HG03139 (cell line): Measurements from ENCODE around the gene MAPK6.
"Not testable (repeated sequence)": the region's sequence is repeated elsewhere in the genome, so short reads cannot be mapped to it uniquely, and the experiment has no call there.

Experiments
- ATAC-seq: cut with Tn5 transposase; IDR thresholded peaks from one replicate; pipeline ENCODE4 v1.9.1; 2021; ENCODE audit not compliant: unreplicated experiment

MAPK6 gene

DNA sequence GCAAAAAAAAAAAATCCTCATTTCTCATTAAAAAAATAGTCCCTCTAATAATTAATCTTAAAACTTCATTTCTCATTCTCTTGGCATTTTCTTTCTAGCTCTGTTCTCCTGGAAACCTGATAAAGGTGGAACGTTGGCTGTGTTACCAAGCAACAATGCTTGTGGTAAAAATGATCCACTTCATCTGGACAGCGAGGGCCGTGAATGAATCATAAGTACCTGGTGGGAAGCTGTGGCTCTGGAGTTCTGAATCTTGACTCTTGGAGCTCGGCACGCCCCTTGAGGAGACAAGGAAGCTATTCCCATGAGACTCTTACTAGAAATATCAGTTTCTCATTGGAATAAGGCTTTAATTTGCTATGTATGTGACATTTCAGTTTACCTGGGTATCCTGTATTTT, 61.0 kb downstream of the MAPK6 start:
- ATAC-seq = no peak

DNA sequence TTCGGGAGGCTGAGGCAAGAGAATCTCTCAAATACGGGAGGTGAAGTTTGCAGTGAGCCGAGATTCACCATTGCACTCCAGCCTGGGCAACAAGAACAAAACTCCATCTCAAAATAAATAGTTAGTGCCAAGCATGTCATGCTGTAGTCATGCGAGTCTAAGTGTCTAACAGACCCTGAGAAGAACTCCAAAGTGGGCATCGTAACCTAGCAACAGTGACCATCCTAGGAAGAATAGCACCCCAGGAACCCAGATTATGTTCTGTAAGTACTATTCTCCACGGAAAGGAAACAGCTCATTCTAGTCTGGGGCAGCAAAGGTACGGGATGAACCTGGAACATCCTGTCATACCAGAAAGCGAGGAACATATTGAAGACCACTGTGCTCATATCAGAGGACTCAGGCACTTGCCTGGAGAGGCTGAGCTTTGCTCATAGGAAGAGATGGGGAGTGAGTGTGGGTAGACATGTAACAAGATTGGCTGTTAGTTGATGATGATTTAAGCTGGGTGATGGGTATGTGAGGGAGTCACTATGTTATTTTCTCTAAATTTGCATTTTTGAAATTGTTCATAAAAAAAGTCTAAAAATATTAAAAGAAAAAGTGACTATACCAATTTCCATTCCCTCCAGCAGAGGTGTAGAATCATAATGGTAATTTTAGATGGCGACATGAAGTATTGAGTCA, 61.8 kb downstream of the MAPK6 start:
- no peak for ATAC-seq

DNA sequence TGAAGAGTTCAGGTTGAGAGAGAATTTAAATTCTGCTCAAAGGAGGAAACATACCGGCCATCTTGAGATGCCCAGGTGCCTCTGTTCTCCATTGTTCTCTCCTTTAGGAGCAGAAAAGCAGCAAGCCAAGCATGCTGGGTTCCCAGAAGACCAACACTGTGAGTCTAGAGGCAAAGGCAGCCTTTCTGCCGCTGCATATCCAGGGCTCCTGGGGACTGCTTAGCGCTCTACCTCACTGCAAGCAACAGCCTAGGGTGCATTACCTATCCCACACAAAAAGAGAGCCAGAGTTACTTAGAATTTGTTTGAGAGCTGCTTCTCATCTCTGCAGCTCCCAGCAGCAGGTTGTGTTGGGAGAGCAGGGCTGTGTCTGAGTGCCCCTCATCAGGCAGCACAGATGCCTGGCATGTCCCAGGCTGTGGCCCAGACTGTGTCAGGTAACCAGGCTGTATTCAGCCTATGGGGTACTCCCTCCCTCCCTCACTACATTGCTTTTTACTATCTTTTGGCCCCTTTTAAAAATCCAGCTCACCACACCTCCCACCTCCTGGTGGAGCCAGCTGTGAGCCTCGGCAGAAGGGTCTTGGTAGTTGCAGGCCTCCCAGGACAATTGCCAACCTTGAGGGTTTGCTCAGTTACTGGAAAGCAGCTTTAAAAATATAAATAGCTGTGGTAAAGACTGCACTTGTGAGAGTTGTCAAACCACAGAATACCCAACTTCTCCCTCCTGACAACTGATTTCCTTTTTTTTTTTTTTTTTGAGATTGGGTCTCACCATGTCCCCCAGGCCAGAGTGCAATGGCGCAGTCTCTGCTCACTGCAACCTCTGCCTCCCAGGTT, 63.4 kb downstream of the MAPK6 start:
- ATAC-seq = peak; percentile 61

DNA sequence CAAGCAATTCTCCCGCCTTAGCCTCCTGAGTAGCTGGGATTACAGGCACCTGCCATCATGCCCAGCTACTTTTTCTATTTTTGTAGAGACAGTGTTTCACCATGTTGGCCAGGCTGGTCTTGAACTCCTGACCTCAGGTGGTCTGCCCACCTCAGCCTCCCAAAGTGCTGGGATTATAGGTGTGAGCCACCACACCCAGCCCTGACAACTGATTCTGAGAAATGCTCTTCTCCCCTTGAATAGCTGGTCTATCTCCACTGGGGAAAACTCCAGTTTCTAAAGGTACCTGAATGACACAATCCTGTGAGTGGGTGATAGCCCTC, 64.0 kb downstream of the MAPK6 start:
- not testable (repeated sequence) for ATAC-seq

DNA sequence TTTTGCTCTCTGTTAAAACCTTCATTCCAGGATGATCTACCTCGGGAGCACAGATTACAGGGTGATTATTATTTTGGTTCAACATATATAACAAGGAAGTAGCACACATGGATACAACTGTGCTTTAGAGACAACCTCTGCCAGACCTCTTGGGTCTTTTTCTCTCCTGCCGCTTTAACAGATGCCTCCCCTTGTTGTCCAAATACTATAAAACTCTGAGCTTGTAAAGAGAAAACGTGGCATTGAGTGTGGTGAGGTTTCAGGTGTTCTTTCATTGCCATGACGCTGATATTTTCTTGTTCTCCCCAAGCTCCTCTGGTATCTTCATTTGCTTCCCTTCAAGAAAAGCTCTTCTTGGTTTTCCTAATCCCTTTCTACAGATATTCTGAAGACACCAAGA, 64.6 kb downstream of the MAPK6 start:
- ATAC-seq = no peak

DNA sequence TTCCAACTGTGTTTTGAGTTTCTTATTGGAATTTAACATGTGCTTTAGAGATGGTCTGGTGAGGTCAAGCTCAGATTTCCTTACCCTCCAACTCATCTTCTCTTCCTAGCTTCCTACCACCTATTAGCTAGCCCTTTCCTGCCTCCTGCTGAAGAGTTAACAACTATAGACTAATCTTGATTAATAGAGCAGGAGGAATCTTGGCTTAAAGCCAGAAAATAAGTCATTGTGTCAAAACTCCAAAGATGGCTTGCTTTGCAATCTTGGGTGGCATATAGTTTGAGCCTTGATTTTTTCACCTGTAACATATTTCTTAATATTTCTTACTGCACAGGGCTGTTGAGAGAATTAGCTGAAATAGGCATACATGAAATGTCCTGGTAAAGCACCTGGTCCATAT, 66.3 kb downstream of the MAPK6 start:
- no peak for ATAC-seq

DNA sequence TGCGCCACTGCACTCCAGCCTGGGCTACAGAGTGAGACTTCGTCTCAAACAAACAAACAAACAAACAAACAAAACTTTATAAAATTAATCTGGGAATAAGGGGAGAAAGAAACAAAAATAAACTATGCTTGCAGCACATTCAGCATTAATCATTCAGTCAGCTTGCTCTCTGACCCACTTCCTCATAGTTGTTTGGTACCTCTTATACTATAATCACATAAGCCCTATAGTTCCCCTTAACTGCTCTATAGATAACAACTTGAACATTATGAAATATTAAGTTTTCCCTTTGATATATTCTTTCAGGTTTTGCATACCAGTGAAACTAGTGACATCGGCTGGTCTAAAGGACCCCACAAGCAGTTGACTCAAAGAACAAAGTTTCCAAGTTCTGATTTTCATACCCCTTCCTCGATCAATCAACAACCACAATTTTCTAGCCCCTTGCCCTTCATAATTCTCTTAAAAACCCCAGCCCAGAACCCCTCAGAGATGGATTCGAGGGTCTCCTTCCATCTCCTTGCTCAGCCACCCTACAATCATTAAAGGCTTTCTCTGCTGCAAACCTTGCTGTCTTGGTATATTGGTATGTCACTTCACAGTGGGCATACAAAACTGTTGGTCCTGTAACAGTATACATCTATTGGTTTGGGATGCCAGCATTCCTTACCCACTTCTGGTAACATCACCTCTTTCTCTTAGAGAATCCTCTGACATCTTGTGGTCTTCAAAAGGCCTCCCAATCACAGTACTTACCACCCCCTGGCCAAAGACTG, 67.2 kb downstream of the MAPK6 start:
- ATAC-seq = no peak

DNA sequence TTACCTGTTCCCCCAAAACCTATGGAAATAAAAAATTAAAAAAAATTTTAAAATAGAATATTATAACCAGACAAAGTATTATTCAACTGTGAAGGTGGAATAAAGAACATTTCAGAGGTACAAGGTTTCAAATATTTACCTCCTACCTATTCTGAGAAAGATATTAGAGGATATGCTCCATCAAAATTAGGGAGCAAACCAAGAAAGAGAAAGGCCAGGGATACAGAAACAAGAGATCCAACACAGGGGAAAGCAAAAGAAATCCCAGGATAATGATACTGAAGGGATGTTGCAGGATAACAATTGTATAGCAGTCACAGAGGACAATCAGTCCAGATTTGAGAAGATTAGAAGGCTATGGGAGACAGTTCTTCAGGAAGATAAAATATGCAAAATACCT, 71.2 kb downstream of the MAPK6 start:
- no peak for ATAC-seq

DNA sequence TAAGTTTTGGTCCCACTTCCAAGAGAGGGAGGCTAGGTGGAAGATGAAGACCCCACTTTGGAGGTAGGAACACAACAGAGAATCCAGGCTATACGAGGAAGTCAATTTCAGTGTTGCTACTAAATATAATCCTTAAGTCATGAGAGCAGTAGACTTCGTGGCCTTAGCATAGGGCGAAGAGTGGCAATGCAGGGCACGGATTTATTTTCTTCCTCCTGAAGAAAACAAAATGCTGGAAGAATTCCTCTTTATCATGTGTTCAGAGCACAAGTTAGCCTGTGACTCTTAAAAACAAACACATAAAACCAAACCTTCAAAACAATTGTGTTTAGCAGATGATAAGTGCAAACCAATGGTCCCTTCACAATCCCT, 74.1 kb downstream of the MAPK6 start:
- no peak for ATAC-seq

DNA sequence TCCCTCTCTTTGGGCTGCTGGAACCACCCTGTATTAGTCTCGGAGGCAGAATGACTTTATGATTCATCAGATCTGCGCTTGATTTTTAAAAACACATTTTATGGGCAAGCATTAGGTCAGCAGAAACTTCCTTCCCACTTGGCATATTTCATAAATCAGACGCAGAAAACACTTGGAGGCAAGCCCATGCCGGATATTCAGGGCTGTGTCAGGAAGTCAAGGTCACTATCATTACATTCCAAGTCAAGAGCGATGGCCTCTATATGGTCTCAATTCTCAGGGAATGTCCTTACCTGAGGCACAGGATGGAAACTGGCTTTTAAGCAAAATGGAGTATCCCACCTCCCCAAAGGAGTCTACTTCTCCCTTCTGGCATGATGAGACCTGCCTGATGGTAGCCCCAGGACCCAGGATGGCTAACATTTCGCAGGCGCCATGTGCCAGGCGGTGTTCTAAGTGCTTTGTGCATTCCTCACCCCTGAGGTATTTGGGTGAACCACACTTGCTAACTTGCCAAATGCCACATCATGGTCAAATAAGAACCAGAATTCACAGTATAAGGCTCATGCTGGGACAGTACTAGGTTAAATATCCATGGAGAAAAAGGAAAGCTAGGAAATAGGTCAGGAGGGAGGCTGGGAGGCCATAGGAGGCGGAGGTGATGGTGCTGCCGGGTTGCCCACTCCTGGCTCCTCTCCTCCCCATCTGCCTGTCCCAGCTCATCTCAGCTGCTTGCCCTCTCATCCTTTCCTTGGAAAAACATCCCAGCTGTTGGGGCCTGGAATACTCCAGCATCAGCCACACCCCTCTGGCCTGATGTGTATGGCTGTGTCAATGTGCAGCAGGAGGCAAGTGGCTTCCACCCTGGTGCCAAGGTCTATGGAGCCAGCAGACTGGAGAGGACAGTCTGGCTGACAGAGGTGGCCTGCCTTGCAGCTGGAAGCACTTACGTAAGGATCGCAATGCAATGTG, 74.8 kb downstream of the MAPK6 start:
- no peak for ATAC-seq

DNA sequence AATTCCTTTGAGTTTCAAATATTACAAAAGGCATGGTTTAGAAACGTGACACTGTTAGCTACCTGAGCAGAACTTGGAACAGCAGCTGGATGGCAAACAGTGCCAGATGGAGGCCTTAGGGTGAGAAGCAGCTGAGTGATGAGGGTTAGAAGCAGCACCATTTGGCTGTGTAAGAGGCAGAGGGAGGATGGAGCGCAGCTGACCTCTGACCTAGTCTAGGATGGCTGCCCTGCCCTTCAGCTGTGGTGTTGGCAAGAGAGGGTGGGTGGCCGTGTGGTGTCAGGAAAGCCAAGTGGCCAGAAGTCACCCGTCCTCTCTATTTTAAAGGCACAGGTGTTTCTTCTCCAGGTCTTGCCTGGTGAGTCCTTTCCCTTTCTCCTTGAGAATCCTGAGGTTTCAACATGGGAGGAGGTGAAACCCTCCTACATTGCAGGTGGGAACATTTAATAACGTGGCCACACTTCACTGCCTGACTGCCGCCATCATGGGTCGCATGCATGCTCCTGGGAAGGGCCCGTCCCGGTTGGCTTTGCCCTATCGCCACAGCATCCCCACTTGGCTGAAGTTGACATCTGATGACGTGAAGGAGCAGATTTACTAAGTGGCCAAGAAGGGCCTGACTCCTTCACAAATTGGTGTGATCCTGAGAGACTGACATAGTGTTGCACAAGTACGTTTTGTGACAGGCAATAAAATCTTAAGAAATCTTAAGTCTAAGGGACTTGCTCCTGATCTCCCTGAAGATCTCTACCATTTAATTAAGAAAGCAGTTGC, 76.0 kb downstream of the MAPK6 start:
- no peak for ATAC-seq

DNA sequence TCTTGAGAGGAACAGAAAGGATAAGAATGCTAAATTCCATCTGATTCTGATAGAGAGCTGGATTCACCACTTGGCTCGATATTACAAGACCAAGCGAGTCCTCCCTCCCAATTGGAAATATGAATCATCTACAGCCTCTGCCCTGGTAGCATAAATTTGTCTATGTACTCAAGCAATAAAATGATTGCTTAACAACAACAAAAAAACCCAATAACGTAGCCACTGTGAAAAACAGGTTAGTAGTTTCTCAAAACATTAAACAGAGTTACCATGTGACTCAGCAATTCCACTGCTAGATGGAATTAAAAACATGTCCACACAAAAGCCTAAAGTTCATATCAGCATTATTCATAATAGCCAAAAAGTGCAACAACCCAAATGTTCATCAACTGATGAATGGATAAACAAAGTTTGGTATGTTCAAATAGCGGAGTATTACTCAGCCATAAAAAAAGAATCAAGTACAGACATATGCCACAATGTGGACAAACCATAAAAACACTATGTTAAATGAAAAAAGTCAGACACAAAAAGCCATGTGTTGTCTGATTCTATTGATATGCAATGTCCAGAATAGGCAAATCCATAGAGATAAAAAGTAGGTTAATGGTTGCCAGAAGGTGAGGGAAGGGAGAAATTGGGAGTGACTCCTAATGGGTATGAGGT, 76.7 kb downstream of the MAPK6 start:
- ATAC-seq = no peak

DNA sequence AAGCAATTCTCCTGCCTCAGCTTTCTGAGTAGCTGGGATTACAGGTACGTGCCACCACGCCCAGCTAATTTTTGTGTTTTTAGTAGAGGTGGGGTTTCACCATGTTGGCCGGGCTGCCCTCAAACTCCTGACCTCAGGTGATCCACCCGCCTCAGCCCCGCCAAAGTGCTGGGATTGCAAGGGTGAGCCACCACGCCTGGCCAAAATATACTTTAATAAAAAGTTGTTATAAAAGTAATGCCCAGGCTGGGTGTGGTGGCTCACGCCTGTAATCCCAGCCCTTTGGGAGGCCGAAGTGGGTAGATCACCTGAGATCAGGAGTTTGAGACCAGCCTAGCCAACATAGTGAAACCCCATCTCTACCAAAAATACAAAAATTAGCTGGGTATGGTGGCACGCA, 77.5 kb downstream of the MAPK6 start:
- not testable (repeated sequence) for ATAC-seq

DNA sequence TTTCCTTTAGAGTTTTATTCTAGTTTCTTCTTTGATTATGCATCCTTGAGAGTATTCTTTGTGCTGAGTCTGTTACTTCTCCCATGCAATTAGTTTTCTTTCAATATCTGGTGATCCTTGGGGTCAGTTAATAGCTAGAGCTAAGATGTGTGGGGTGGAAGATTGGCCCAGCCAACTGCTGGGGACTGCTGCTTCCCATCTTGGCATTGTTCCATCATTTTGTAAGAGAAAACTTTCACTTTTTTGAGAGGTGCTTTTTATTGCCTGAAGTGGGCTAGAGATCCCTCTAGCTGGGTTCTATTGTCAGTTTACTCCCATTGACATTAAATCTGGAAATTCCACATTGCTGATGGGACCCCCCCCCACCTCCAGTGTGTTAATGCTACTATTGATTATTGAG, 78.2 kb downstream of the MAPK6 start:
- no peak for ATAC-seq

DNA sequence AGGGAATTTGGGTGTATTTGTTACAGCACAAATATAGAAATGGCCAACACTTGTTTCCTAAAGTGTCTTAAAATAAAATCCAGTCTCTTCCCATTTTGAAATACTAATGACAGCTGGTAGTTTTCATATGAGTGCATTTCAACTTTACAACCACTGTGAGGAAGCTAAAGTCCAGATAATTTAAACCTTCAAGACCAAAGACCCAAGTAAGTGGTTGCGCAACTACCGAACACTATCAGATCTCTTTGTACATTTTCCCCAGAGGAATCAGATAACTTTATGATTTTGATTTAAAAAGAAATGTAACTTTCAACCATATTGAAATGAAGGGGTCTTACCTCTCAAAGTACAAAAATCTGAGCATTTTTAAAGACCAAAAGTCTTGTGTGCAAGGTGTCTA, 79.3 kb downstream of the MAPK6 start:
- ATAC-seq = no peak

DNA sequence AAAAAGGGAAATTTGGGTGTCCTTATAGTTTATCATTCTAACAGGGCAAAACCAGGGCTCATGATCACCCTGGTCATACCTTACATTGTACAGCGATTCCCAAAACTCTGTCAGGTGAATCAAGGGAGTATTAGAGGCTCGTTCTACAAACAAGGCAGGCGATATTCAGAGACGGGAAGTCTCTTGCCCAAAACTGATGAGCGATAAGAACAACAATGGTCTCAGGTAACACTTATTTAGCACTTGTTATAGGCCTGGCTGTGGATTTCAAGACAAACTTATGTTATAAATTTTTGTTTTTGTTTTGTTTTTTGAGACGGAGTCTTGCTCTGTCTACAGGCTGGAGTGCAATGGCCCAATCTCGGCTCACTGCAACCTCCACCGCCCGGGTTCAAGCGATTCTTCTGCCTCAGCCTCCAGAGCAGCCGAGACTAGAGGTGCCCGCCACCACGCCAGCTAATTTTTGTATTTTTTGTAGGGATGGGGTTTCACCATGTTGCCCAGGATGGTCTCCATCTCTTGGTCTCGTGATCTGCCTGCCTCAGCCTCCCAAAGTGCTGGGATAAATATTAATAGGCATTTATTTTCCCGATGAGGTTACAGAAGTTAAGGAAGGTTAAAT, 80.7 kb downstream of the MAPK6 start:
- ATAC-seq = no peak

DNA sequence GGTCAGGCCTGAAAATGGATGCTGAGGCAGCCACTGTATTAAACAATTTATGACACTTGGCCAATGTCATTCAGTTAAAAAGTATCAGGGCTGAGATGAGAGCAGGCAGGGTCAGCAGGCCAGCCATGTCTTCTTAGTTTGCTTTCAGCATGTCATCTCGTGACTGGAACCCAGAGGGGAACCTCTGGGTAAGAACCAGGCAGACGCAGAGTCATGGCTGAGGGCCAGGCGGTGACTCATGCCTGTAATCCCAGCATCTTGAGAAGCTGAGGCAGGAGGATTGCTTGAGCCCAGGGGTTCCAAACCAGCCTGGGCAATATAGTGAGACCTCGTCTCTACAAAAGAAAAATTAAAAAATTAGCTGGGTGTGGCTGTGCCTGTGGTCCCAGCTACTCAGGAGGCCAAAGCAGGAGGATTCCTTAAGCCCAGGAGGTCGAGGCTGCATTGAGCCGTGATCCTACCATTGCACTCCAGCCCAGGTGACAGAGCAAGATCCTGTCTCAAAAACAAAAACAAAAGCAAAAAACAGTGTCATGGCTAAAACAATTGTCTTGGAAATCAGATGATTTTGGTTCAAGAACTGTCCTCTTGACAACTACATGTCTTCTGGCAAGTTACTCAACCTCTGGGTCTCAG, 81.9 kb downstream of the MAPK6 start:
- ATAC-seq = no peak

DNA sequence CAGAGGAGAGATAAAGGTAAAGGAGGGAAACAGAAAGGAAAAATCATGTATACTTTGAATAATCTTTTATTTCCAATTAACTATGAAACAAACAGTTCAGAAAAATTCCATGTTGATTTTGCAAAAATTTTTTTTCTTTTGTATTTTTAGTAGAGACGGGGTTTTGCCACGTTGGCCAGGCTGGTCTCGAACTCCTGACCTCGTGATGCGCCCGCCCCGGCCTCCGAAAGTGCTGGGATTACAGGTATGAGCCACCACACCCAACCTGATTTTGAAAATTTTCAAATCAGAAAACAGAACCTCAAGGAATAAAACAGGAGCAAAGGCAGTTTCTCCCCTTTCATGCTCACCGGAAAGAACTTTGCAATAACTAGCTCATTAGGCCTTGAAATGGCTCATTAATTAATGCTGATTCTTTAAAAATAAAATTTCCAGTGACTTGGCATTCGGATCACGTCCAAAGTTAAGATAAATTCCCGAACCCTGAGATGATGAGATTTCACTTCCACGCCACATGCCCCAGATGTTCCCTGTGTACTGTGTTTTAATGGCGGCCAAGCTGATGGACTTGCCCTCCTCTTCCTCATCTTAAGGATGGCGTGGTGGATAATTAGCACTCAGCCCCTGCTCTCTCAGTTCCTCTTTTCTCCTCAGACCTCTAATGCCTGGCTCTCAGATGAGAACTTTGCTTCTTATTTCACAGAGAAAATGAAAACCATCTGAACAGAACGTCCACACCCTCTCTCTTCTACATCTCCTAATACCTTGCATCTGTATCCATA, 82.7 kb downstream of the MAPK6 start:
- no peak for ATAC-seq
